ENCODE data around the gene WASHC2C. TPM values are rescaled to one million over a fixed set of nuclear protein-coding genes. Genes with fewer than 3 reads are reported as not detected.
"Not testable (repeated sequence)": the region's sequence is repeated elsewhere in the genome, so short reads cannot be mapped to it uniquely, and the experiment has no call there.

WASHC2C gene
- total and polyA plus RNA-seq, 8 donors, result 9.5 to 73.9 (median 27.4) TPM

- H3K27me3 ChIP-seq; intact Hi-C loops (cut with DNase I; ENCODE audit: low total_unique reads); DNase-seq; H3K9me3 ChIP-seq; H3K4me1 ChIP-seq; H3K27ac ChIP-seq; H3K4me3 ChIP-seq: not testable (repeated sequence)
- 84 to 94% (median 90%) methylated on average over 5 to 6 of the region's 7 CpGs for WGBS, 5 donors
- H3K36me3 ChIP-seq, result peaks cover 0 to 45% (median 35%) of the 10 kb centered on the region in 4 donors
Observed at GRCh38 chr10:45771757-45772461, 44.8 kb downstream of the WASHC2C start.

DNA sequence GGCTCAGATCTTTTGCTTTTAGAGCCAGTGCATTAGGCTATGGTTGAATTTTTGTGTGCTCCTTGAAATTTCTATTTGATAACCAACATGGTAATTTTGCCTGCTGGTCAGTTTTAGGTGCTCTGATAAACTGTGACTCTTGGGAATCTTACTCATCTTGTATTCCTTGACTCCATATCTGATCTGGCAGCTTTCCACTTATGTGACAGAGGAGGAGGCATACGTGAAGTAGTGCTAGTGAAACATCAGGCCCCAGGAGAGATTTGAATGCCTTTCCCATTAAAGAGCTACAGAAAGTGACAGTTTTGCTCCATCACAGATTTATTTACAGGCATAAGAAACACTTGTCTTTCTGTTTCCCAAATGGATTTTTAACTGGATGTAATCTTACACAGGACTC is 59.2 kb downstream of the WASHC2C start:
- peaks cover 16 to 68% (median 64%) of the 10 kb centered on the region in 4 donors for H3K36me3 ChIP-seq
- H3K27ac ChIP-seq; H3K4me3 ChIP-seq; H3K9me3 ChIP-seq; intact Hi-C loops (cut with DNase I; ENCODE audit: low total_unique reads); H3K4me1 ChIP-seq; DNase-seq; H3K27me3 ChIP-seq: not testable (repeated sequence)
- WGBS, 5 donors, result 50 to 100% (median 62%) methylated on average over 1 of the region's 1 CpG; no CpG with 5 or more reads in 1 of the 5 donors

DNA sequence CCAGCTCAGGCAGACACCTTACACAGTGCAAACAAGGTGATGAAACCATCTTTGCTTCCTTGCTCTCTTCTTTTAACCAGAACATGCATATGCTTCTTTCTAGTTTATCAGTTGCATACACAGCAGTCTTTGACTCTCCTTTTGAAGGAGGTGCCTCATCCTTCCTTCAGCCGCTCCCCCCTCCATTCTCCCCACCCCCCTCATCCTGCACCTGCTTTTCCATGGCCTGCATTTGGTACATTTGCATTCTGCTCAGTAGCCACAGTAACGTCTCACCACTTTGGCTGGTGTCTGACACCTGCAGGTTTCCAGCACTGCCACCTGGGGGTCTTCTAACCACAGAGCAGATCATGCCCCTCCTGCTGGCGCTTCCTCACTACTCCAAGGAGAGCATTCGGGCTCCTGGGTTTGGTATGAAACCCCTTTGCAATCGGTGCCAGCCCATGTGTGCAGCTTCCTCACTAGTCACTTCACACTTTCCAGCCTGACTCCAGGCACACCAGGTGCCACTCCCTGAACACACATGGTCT is 60.2 kb downstream of the WASHC2C start:
- peaks cover 16 to 76% (median 75%) of the 10 kb centered on the region in 4 donors for H3K36me3 ChIP-seq
- H3K4me1 ChIP-seq; H3K27ac ChIP-seq; H3K4me3 ChIP-seq; H3K27me3 ChIP-seq; DNase-seq; intact Hi-C loops (cut with DNase I; ENCODE audit: low total_unique reads); H3K9me3 ChIP-seq: not testable (repeated sequence)
- WGBS, 5 donors, result 64 to 100% (median 83%) methylated on average over 1 to 2 of the region's 5 CpGs; no CpG with 5 or more reads in 1 of the 5 donors

DNA sequence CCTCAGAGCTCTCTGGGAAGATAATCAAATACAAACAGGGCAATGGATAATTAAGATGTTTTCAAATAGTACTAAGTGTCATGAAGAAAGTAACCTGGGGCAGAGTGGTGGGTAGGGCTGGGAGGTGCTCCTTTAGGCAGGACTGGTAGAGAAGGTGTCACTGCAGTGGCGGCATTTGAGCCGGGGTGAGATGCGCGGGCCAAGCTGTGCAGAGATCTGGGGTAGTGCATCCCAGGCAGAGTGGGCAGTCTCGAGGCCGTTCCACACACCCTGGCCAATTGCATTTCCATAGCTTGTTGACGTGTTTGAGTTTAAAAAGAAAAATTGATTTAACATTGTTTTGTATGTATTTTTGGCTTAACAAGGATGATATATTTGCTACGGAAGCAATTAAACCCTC is 62.9 kb downstream of the WASHC2C start:
- intact Hi-C loops (cut with DNase I; ENCODE audit: low total_unique reads); H3K4me3 ChIP-seq; DNase-seq; H3K9me3 ChIP-seq; H3K4me1 ChIP-seq; H3K27me3 ChIP-seq; H3K27ac ChIP-seq: not testable (repeated sequence)
- peaks cover 11 to 79% (median 79%) of the 10 kb centered on the region in 4 donors for H3K36me3 ChIP-seq
- WGBS, 5 donors, result 94 to 99% (median 97%) methylated on average over 8 of the region's 8 CpGs

DNA sequence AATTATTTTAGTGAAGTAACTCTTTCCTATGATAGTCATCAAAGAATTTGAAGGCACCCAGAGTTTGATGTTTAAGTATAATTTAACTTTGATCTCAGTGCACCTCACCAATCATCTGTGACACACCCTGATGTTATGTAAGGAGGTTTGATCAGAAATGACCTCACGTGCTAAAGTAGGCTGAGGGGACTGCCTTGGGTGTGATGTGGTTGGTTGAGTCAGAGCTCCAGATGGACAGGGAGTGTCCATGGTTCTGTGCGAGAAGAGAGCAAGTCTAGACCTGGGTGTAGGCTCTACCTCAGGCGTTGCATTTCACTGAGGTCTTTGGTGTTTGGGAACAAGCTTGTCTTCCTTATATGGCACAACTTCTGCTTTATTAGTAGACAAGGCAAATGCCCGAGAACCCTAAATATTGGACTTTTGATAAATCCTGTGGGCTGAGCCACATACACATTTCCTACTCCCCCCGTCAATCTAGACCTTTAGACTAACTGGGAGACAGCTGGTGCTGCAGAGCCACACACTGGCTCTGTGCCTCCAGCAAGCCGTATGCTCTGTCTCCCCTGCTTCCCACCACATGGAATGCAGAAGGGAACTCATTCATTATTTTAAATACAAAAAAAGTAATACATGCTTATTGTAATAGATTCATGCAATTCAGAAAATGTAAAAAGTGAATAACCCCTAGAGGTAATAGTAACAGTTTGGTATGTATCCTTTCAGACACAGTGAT is 63.8 kb downstream of the WASHC2C start:
- H3K27me3 ChIP-seq; H3K4me3 ChIP-seq; H3K9me3 ChIP-seq; H3K4me1 ChIP-seq; H3K27ac ChIP-seq; intact Hi-C loops (cut with DNase I; ENCODE audit: low total_unique reads); DNase-seq: not testable (repeated sequence)
- 82 to 96% (median 87%) methylated on average over 3 to 5 of the region's 6 CpGs for WGBS, 5 donors
- peaks cover 7 to 76% (median 70%) of the 10 kb centered on the region in 4 donors for H3K36me3 ChIP-seq

DNA sequence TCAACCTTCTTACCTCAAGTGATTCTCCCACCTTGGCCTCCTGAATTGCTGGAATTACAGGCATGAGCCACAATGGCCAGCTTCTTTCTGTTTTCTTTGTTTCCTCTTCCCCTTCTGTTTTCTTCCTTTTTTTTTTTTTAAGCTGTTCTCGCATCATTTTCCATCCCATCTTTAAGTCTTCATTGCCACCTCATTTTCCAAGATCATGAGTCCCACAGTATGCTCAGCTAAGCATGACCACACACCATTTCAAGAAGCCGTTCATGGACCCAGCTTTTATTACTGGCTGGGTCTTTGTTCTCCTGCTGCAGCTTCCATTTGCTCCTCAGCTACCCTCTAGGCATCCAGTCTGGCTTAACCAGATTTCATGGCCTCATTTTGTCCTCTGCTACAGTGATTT is 67.7 kb downstream of the WASHC2C start:
- 45 to 95% (median 72%) methylated on average over 2 of the region's 2 CpGs for WGBS, 5 donors
- H3K4me1 ChIP-seq; H3K4me3 ChIP-seq; H3K27me3 ChIP-seq; intact Hi-C loops (cut with DNase I; ENCODE audit: low total_unique reads); H3K27ac ChIP-seq; H3K9me3 ChIP-seq; DNase-seq: not testable (repeated sequence)
- H3K36me3 ChIP-seq, result peaks cover 3 to 45% (median 39%) of the 10 kb centered on the region in 4 donors

DNA sequence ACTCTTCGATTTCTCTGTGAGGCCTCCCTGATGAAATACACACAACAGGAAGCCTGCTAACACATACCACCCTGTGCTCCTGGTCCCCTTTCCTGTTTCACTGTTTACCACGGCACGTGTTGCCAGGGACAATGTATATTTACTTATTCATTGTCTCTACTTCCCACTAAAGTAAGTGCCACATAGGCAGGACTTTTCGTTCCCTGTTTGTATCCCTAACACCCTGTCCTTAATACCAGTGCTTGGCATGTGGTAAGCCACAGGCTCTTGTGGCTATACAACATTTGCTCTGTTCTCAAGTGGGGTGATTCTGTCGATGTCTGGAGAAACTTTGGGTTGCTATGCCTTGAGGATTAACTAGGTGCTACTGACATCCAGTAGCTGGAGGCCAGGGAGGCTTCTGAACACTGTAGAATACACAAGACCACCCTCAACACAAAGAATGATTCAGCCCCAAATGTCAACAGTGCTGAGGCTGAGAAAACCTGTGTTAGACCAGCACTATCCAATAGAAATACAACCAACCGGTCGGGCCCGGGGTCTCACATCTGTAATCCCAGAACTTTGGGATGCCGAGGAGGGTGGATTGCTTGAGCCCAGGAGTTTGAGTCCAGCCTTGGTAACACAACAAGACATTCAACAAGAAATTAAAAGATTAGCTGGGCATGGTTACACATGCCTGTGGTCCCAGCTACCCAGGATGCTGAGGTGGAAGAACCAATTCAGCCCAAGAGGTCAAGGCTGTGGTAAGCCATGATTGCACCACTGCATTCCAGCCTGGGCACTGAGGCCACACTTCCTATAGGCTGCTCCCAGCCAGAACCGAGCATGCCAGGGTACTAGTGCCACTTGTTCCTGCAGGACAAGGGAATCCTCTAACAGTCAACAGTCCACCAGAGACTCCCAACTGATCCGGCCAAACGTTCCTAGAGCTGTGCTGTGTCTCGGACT is 76.3 kb downstream of the WASHC2C start:
- peak in 1 of 2 donors; percentile 42 for DNase-seq
- intact Hi-C loops (cut with DNase I; ENCODE audit: low total_unique reads); H3K9me3 ChIP-seq; H3K4me1 ChIP-seq; H3K27ac ChIP-seq; H3K27me3 ChIP-seq; H3K36me3 ChIP-seq; H3K4me3 ChIP-seq: not testable (repeated sequence)
- WGBS, 5 donors, result 47 to 61% (median 50%) methylated on average over 12 to 13 of the region's 13 CpGs

- H3K36me3 ChIP-seq; H3K27ac ChIP-seq; H3K4me3 ChIP-seq; DNase-seq; H3K27me3 ChIP-seq; intact Hi-C loops (cut with DNase I; ENCODE audit: low total_unique reads); H3K9me3 ChIP-seq; H3K4me1 ChIP-seq: not testable (repeated sequence)
- 62 to 77% (median 66%) methylated on average over 2 of the region's 2 CpGs for WGBS, 5 donors
Observed at GRCh38 chr10:45804996-45805395, 77.9 kb downstream of the WASHC2C start.

Data from stomach (tissue), 9 donors.